B cell (primary cell): ENCODE measurements around the gene ACTR5. TPM values are rescaled to one million over a fixed set of nuclear protein-coding genes. Genes with fewer than 3 reads are reported as not detected.
A peak's percentile ranks its signal among the peaks of the same experiment; 100 is the strongest.

Source experiments
- ATAC-seq: fragments of 200-7000 bp; cut with Tn5 transposase; one replicate; pipeline ENCODE4 v1.10.0; 2021; ENCODE audit warnings: low read depth, mild to moderate bottlenecking, moderate number of reproducible peaks, moderate library complexity
- CTCF ChIA-PET: fragments of 350-600 bp; sonication (Branson Sonifier 250); formaldehyde crosslinking; loops from one replicate; lab custom pipeline; 2021; ENCODE audit warnings: antibody characterized with exemption, inconsistent platforms; lab: Charles Lee
- POLR2A ChIA-PET: fragments of 350-600 bp; sonication (Branson Sonifier 250); formaldehyde crosslinking; loops from one replicate; lab custom pipeline; 2021; ENCODE audit warnings: antibody characterized with exemption; lab: Charles Lee
- DNase-seq: peaks from one replicate; pipeline ENCODE4 v3.0.0; 2013
- H2AFZ ChIP-seq: 2 replicates; pipeline ENCODE4 v1.6.1; 2012; ENCODE audit warnings: mild to moderate bottlenecking, low read depth, low read length; ENCODE audit not compliant: insufficient read depth, poor library complexity, severe bottlenecking
- H3K27ac ChIP-seq, 2 donors: 1 replicate in 1 of 2; 2 replicates in 1 of 2; pipeline ENCODE4 v1.5.1; 2012 to 2013; ENCODE audit warnings: low read length in 2 of 2, mild to moderate bottlenecking in 2 of 2, moderate library complexity in 1 of 2
- H3K27me3 ChIP-seq, 4 experiments: fragments of 200-600 bp in 1 of 4; sonication (generic) in 1 of 4; replicated peaks in 1 of 4; 1 replicate in 2 of 4; 2 replicates in 2 of 4; pipeline versions ENCODE4 v1.6.1 to v1.7.0; 2013 to 2016; ENCODE audit warnings: low read length in 3 of 4, mild to moderate bottlenecking in 2 of 4, mixed read lengths in 1 of 4, moderate library complexity in 1 of 4; ENCODE audit not compliant: insufficient read depth in 4 of 4, control insufficient read depth in 3 of 4; ENCODE audit errors: control extremely low read depth in 1 of 4
- H3K36me3 ChIP-seq, 2 experiments: replicated peaks in 1 of 2; 1 replicate in 1 of 2; 2 replicates in 1 of 2; pipeline versions ENCODE4 v1.6.1 to v1.7.1; 2013; ENCODE audit warnings: low read length in 1 of 2; ENCODE audit not compliant: insufficient read depth in 2 of 2, control insufficient read depth in 1 of 2; ENCODE audit errors: control extremely low read depth in 1 of 2, extremely low read depth in 1 of 2
- H3K4me1 ChIP-seq, 2 donors: fragments of 200-600 bp in 1 of 2; sonication (generic) in 1 of 2; 1 replicate in 1 of 2; 2 replicates in 1 of 2; pipeline versions ENCODE4 v1.5.1 to v1.6.1; 2013 to 2017; ENCODE audit warnings: low read length in 2 of 2; ENCODE audit not compliant: control insufficient read depth in 2 of 2, insufficient read depth in 2 of 2
- H3K4me2 ChIP-seq: replicated peaks from 2 replicates; pipeline ENCODE3; 2012; ENCODE audit warnings: mild to moderate bottlenecking, low read depth, low read length; ENCODE audit not compliant: poor library complexity, severe bottlenecking
- H3K4me3 ChIP-seq, 5 experiments: fragments of 200-600 bp in 1 of 5; sonication (generic) in 1 of 5; 1 replicate in 3 of 5; 2 replicates in 2 of 5; pipeline versions ENCODE4 v1.5.1 to v1.7.0; 2011 to 2016; ENCODE audit warnings: low read length in 4 of 5, mild to moderate bottlenecking in 4 of 5, low read depth in 2 of 5, control low read depth in 1 of 5, moderate library complexity in 1 of 5; ENCODE audit not compliant: insufficient read depth in 1 of 5; ENCODE audit errors: control extremely low read depth in 1 of 5, extremely low read depth in 1 of 5
- H3K79me2 ChIP-seq: fragments of 200-600 bp; sonication (generic); one replicate; pipeline ENCODE4 v1.6.0; 2016; ENCODE audit warnings: low read length; ENCODE audit not compliant: control insufficient read depth, insufficient read depth
- H3K9ac ChIP-seq: fragments of 200-600 bp; sonication (generic); 2 replicates; pipeline ENCODE4 v1.6.1; 2017; ENCODE audit warnings: mild to moderate bottlenecking, low read length, moderate library complexity
- H3K9me3 ChIP-seq, 3 donors: one replicate each; pipeline versions ENCODE4 v1.6.1 to v1.7.1; 2013; ENCODE audit warnings: low read length in 2 of 3; ENCODE audit not compliant: control insufficient read depth in 2 of 3, insufficient read depth in 1 of 3; ENCODE audit errors: control extremely low read depth in 1 of 3
- H4K20me1 ChIP-seq: 2 replicates; pipeline ENCODE4 v1.6.0; 2012; ENCODE audit warnings: mild to moderate bottlenecking, low read length; ENCODE audit not compliant: insufficient read depth, control insufficient read depth, poor library complexity, severe bottlenecking
- H3K27ac Mint-ChIP-seq: one replicate; pipeline ENCODE4 v1.8.0; 2021; ENCODE audit warnings: mixed read lengths
- H3K27me3 Mint-ChIP-seq: one replicate; pipeline ENCODE4 v1.8.0; 2021; ENCODE audit warnings: mixed read lengths
- H3K4me1 Mint-ChIP-seq: one replicate; pipeline ENCODE4 v1.8.0; 2021; ENCODE audit warnings: mixed read lengths
- H3K4me3 Mint-ChIP-seq: one replicate; pipeline ENCODE4 v1.8.0; 2021; ENCODE audit warnings: mixed read lengths
- H3K9me3 Mint-ChIP-seq: one replicate; pipeline ENCODE4 v1.8.0; 2022; ENCODE audit warnings: mixed read lengths; ENCODE audit not compliant: insufficient read depth
- CTCF ChIP-seq: fragments of 200-600 bp; IDR thresholded peaks from one replicate; pipeline ENCODE4 v1.8.0; 2022; ENCODE audit warnings: antibody characterized with exemption, mild to moderate bottlenecking
- EZH2 ChIP-seq: IDR thresholded peaks from 2 replicates; pipeline ENCODE4 v1.6.1; 2012; ENCODE audit warnings: borderline replicate concordance, low read depth, mild to moderate bottlenecking, moderate library complexity, low read length; ENCODE audit not compliant: insufficient read depth, poor library complexity, severe bottlenecking
- WGBS: methylation state at CpG from one replicate; pipeline ENCODE4 v1.1.5; 2013; ENCODE audit warnings: missing lambda C conversion rate; ENCODE audit not compliant: insufficient coverage; 5-methylcytosine and 5-hydroxymethylcytosine counted together
- intact Hi-C: fragments of 100-400 bp; cut with micrococcal nuclease; formaldehyde crosslinking; loops from one replicate; pipeline ENCODE4 v1.10.0; 2022
- polyA plus RNA-seq: library from polyadenylated mRNA; depleted of rRNA; stranded (reverse); fragments of >200 nt; gene quantifications from 2 replicates; pipeline ENCODE4 v1.2.3, GENCODE V29; 2012
- total RNA-seq, 2 donors: library from RNA; stranded (reverse); fragments of 120-200 nt in 1 of 2; gene quantifications; 1 replicate in 1 of 2; 2 replicates in 1 of 2; pipeline versions ENCODE4 v1.2.3 to v1.2.4, GENCODE V29; 2013 to 2022

ACTR5 gene
- total and polyA plus RNA-seq, 2 donors (not counting 1 experiment from before 2014, with no cell fraction given) = 15.4 to 18.0 TPM

- Histone ChIP-seq H4K20me1 (peaks cover 86% of the 10 kb centered on the region), H3K9ac (peak overlapping the region; percentile 25), H3K4me2 (peak overlapping the region; percentile 93), H3K79me2 (peaks cover 100% of the 10 kb centered on the region), H3K4me3 (no peak overlapping the region), H3K27ac (peak overlapping the region; percentile 30 to 99), H3K36me3 (peaks cover 0 to 65% of the 10 kb centered on the region in 2 experiments), H3K9me3 (no peaks in the 10 kb centered on the region), H2AFZ (no peak overlapping the region), H3K27me3 (no peaks in the 10 kb centered on the region), H3K4me1 (peaks cover 88 to 90% of the 10 kb centered on the region in 2 donors)
- H3K4me3 Mint-ChIP-seq = peak overlapping the region; percentile 51
- H3K27me3 Mint-ChIP-seq = no peaks in the 10 kb centered on the region
- peak; percentile 31 for ATAC-seq
- peak; percentile 32 for DNase-seq
- intact Hi-C loops = no loop called here
- H3K9me3 Mint-ChIP-seq = no peaks in the 10 kb centered on the region
- H3K27ac Mint-ChIP-seq = peak overlapping the region; percentile 55
- ChIA-PET POLR2A (interaction anchor here (0.6 to 1.6 kb wide), 4 partner anchors 31 to 63 kb away, joined by 3 to 5 read pairs (median 4); no protein-coding TSS in a partner anchor), CTCF (interaction anchor here (0.7 to 3.7 kb wide), 7 partner anchors 21 to 83 kb away, joined by 3 to 20 read pairs (median 4); no protein-coding TSS in a partner anchor)
- TF ChIP-seq EZH2 (no peak), CTCF (no peak)
- H3K4me1 Mint-ChIP-seq = peaks cover 93% of the 10 kb centered on the region
- WGBS = 54% methylated on average over 4 of the region's 5 CpGs
These were observed 63.9 kb downstream of the ACTR5 start for GRCh38 chr20:38812182-38812581.
